ENCODE data around the gene TAOK2.

The TAOK2 gene

DNA sequence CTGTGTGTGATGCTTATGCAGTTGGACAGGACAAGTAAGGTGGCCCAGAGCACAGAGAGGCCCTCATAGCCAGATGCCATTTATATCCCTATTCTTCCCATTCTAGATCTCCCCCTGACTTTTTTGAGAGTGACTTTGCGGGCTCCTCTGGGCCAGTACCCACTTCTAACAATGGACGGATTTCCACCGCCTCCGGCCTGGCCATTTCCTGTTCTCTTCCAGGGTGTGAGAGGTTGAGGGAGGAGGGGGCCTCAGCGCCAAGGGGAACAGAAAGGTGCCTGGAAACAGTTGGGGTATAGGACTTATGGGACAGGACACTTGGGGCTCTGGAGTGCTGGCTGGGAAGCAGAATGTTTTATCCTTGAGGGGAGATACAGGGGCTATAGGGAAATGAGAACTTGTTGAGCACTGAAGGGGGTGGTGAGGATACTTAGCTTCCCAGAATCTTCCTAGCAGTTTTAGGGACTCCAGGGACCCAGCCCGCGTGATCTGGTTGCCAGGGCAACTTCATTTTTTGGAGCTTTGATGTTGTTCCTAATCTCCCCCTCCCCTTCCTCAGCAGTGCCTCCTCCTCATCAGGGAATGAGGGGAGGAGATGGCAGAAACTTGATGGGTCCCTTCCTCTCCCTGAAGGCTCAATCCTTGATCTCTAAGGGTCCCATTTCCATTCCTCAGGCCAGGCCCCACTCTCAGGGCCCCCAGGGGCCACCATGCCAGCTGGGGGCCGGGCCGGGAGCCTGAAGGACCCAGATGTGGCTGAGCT, 3.6 kb downstream of the TAOK2 start:
- Mint-ChIP-seq H3K4me1 (ENCODE audit: low read depth) (peaks cover 33% of the 10 kb centered on the region), H3K36me3 (peaks cover 2% of the 10 kb centered on the region), H3K4me3 (no peak overlapping the region), H3K27me3 (no peaks in the 10 kb centered on the region), H3K9me3 (ENCODE audit: low read depth) (no peaks in the 10 kb centered on the region), H3K27ac (peak overlapping the region; percentile 36)

DNA sequence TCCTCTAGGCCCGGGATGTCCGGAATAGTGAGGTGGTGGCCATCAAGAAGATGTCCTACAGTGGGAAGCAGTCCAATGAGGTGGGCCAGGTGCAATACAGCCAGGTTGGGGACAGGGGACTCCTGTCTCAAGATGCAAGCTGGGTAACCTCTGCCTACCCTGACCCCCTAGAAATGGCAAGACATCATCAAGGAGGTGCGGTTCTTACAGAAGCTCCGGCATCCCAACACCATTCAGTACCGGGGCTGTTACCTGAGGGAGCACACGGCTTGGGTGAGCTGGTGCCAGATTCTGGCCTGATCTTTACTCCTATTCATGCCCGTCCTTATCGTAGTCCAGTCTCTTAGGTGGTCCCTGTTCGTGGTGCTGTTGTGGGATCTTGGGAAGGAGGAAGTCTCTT, 4.4 kb downstream of the TAOK2 start:
- Mint-ChIP-seq H3K4me3 (no peak overlapping the region), H3K36me3 (peaks cover 2% of the 10 kb centered on the region), H3K27me3 (no peaks in the 10 kb centered on the region), H3K9me3 (ENCODE audit: low read depth) (no peaks in the 10 kb centered on the region), H3K27ac (no peak overlapping the region), H3K4me1 (ENCODE audit: low read depth) (peaks cover 29% of the 10 kb centered on the region)

DNA sequence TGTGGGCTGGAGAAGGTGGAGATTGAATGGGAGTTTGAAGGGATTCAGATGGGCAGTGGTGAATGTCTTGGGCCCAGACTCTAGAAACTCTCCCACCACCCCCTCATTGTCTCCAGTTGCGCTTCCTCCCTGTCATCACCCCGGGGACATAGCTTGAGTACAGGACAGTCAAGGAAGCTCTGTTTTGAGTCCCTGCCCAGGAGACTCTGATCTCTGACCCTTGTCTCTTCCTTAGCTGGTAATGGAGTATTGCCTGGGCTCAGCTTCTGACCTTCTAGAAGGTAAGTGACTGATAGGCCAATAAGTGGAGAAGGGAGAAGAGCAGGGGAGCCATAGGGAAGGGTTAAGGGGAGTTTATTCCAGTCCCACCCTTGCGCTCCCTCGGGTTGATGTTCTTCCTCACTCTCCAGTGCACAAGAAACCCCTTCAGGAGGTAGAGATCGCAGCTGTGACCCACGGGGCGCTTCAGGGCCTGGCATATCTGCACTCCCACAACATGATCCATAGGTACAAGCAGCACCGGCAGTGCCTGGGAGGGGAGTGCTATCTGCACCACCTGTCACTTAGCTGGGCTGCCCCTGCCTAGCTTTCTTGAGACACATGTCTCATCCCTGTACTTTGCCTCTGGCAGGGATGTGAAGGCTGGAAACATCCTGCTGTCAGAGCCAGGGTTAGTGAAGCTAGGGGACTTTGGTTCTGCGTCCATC, 5.0 kb downstream of the TAOK2 start:
- Mint-ChIP-seq H3K27ac (peak overlapping the region; percentile 34), H3K9me3 (ENCODE audit: low read depth) (no peaks in the 10 kb centered on the region), H3K27me3 (no peaks in the 10 kb centered on the region), H3K4me1 (ENCODE audit: low read depth) (peaks cover 25% of the 10 kb centered on the region), H3K4me3 (no peak overlapping the region), H3K36me3 (peaks cover 5% of the 10 kb centered on the region)

DNA sequence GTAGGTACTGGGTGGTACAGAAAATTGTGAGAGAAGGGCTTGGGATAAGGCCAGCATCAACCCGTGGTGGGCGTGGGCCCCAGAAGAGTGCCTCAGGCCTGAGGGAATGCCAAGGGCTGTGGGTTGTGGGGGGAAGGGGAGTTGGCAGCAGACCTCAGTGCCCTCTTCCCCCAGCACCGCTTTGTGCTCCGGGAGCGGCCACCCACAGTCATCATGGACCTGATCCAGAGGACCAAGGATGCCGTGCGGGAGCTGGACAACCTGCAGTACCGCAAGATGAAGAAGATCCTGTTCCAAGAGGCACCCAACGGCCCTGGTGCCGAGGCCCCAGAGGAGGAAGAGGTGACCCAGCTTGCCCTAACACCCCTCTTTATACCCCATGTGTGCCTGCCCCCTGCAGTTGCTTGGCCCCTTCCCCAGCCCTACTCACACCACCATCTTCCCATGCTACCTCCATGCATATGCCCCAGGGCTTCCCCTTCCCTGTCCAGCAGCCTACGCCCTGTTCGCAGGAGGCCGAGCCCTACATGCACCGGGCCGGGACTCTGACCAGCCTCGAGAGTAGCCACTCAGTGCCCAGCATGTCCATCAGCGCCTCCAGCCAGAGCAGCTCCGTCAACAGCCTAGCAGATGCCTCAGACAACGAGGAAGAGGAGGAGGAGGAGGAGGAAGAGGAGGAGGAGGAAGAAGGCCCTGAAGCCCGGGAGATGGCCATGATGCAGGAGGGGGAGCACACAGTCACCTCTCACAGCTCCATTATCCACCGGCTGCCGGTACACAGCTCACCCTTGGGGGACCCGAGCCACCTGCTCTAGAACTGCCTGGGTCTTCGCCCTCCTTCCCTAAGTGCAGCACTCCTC, 9.1 kb downstream of the TAOK2 start:
- Mint-ChIP-seq H3K9me3 (ENCODE audit: low read depth) (no peaks in the 10 kb centered on the region), H3K27me3 (no peaks in the 10 kb centered on the region), H3K27ac (no peak overlapping the region), H3K4me3 (no peak overlapping the region), H3K4me1 (ENCODE audit: low read depth) (no peaks in the 10 kb centered on the region), H3K36me3 (peaks cover 5% of the 10 kb centered on the region)

DNA sequence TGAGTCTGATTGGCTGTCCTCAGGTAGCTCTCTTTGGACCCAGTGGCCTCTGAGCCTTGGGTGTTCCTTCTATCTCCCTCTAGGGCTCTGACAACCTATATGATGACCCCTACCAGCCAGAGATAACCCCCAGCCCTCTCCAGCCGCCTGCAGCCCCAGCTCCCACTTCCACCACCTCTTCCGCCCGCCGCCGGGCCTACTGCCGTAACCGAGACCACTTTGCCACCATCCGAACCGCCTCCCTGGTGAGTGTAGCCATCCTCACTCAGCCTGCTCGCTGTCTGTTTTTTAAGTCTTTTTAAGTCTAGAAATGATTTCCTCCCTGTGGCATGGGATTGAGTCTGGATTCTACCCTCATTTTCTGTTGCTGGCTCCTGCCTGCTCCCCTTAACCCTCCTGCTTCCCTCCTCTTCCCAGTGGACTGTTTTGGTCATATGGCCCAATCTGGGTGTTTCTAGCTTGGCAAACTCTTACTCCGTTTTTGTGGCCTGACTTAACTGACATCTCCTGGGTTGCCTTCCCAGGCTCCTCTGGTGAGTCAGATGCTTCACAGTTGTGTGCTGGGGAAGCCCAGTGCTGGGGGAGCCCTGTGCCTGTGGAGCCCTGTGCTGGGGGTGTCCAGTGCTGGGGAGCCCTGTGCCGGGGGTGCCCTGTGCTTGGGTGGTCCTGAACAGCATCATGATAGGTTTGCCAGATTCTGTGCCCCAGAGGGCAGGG, 9.9 kb downstream of the TAOK2 start:
- Mint-ChIP-seq H3K4me1 (ENCODE audit: low read depth) (no peaks in the 10 kb centered on the region), H3K36me3 (peaks cover 5% of the 10 kb centered on the region), H3K9me3 (ENCODE audit: low read depth) (no peaks in the 10 kb centered on the region), H3K27me3 (no peaks in the 10 kb centered on the region), H3K27ac (no peak overlapping the region), H3K4me3 (no peak overlapping the region)

DNA sequence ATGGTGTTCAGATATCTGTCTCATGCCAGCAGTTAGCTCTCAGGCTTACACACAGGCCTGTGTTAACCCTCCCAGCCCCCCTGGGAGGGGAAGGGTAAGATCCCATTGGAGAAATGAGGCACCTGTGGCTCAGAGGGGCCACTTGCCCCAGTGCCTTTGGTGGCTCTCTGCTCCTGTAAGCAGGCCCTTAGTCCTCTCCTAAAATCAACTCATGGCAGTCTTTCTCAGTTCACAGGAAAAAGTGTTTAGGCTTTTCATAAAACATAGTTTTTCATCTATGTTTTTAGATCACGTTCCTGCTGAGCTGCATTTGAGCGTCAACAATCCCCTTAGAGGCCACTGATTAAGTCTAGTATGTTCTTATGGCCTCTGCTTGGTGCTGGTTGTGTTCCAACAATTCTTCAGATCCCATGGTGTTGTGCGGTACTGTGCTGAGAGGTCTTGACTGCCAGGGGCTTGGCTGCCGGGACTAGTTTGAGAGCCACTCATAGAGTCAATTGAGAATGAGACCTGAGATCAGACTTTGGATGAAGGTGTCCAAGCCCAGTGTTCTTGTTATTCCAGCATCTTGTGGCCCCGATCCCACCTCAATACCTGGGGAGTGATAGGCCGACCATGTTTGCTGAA, 10.6 kb downstream of the TAOK2 start:
- Mint-ChIP-seq H3K4me3 (no peak overlapping the region), H3K4me1 (ENCODE audit: low read depth) (peaks cover 1% of the 10 kb centered on the region), H3K9me3 (ENCODE audit: low read depth) (no peaks in the 10 kb centered on the region), H3K36me3 (peaks cover 5% of the 10 kb centered on the region), H3K27me3 (no peaks in the 10 kb centered on the region), H3K27ac (no peak overlapping the region)

DNA sequence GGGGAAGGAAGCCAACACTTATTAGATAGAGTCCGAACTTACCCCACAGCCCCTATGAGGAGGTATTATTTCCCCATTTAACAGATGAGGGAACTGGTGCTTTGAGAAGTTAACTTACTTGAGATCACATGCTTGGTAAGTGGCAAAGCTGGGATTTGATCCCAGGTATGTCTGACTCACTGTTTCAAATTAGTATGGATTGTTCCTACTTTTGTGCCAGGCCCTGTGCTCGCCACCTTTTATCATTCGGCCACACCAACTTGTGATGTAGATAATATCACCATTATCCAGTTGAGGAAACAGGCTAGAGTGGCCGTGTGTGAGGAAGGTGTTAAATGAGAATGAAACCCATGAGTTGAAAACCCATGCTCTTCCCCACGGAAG, 11.1 kb downstream of the TAOK2 start:
- Mint-ChIP-seq H3K9me3 (ENCODE audit: low read depth) (no peaks in the 10 kb centered on the region), H3K27ac (no peak overlapping the region), H3K4me1 (ENCODE audit: low read depth) (peaks cover 1% of the 10 kb centered on the region), H3K4me3 (no peak overlapping the region), H3K27me3 (no peaks in the 10 kb centered on the region), H3K36me3 (peaks cover 5% of the 10 kb centered on the region)

DNA sequence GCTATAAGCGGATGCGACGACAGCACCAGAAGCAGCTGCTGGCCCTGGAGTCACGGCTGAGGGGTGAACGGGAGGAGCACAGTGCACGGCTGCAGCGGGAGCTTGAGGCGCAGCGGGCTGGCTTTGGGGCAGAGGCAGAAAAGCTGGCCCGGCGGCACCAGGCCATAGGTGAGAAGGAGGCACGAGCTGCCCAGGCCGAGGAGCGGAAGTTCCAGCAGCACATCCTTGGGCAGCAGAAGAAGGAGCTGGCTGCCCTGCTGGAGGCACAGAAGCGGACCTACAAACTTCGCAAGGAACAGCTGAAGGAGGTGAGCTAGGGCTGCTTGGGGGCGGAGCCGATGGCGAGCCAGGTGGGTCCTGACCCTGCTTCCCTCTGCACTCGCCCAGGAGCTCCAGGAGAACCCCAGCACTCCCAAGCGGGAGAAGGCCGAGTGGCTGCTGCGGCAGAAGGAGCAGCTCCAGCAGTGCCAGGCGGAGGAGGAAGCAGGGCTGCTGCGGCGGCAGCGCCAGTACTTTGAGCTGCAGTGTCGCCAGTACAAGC, 11.7 kb downstream of the TAOK2 start:
- Mint-ChIP-seq H3K4me1 (ENCODE audit: low read depth) (peaks cover 1% of the 10 kb centered on the region), H3K27ac (no peak overlapping the region), H3K36me3 (peaks cover 5% of the 10 kb centered on the region), H3K9me3 (ENCODE audit: low read depth) (no peaks in the 10 kb centered on the region), H3K27me3 (no peaks in the 10 kb centered on the region), H3K4me3 (no peak overlapping the region)

DNA sequence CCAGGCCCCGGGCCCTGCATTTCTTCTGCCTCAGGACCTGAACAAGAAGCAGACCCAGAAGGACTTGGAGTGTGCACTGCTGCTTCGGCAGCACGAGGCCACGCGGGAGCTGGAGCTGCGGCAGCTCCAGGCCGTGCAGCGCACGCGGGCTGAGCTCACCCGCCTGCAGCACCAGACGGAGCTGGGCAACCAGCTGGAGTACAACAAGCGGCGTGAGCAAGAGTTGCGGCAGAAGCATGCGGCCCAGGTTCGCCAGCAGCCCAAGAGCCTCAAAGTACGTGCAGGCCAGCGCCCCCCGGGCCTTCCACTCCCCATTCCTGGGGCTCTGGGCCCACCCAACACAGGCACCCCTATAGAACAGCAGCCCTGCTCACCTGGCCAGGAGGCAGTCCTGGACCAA, 12.6 kb downstream of the TAOK2 start:
- Mint-ChIP-seq H3K4me3 (no peak overlapping the region), H3K27ac (no peak overlapping the region), H3K4me1 (ENCODE audit: low read depth) (peaks cover 1% of the 10 kb centered on the region), H3K27me3 (no peaks in the 10 kb centered on the region), H3K36me3 (peaks cover 6% of the 10 kb centered on the region), H3K9me3 (ENCODE audit: low read depth) (no peaks in the 10 kb centered on the region)

DNA sequence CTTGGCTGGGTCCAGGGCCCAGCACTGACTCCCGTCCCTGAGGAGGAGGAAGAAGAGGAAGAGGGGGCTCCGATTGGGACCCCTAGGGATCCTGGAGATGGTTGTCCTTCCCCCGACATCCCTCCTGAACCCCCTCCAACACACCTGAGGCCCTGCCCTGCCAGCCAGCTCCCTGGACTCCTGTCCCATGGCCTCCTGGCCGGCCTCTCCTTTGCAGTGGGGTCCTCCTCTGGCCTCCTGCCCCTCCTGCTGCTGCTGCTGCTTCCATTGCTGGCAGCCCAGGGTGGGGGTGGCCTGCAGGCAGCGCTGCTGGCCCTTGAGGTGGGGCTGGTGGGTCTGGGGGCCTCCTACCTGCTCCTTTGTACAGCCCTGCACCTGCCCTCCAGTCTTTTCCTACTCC, 13.3 kb downstream of the TAOK2 start:
- Mint-ChIP-seq H3K4me3 (no peak overlapping the region), H3K36me3 (peaks cover 6% of the 10 kb centered on the region)

DNA sequence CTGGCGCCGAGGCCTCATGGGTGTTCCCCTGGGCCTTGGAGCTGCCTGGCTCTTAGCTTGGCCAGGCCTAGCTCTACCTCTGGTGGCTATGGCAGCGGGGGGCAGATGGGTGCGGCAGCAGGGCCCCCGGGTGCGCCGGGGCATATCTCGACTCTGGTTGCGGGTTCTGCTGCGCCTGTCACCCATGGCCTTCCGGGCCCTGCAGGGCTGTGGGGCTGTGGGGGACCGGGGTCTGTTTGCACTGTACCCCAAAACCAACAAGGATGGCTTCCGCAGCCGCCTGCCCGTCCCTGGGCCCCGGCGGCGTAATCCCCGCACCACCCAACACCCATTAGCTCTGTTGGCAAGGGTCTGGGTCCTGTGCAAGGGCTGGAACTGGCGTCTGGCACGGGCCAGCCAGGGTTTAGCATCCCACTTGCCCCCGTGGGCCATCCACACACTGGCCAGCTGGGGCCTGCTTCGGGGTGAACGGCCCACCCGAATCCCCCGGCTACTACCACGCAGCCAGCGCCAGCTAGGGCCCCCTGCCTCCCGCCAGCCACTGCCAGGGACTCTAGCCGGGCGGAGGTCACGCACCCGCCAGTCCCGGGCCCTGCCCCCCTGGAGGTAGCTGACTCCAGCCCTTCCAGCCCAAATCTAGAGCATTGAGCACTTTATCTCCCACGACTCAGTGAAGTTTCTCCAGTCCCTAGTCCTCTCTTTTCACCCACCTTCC, 13.9 kb downstream of the TAOK2 start:
- no peak overlapping the region for H3K4me3 Mint-ChIP-seq
- no peak overlapping the region for H3K27ac Mint-ChIP-seq
- H3K4me1 Mint-ChIP-seq (ENCODE audit: low read depth) = peaks cover 1% of the 10 kb centered on the region
- no peaks in the 10 kb centered on the region for H3K27me3 Mint-ChIP-seq
- H3K9me3 Mint-ChIP-seq (ENCODE audit: low read depth) = no peaks in the 10 kb centered on the region
- peaks cover 6% of the 10 kb centered on the region for H3K36me3 Mint-ChIP-seq

More for the DNA sequence above, 13.3 kb downstream of the TAOK2 start:
- Mint-ChIP-seq H3K27ac (no peak overlapping the region), H3K4me1 (ENCODE audit: low read depth) (peaks cover 1% of the 10 kb centered on the region), H3K9me3 (ENCODE audit: low read depth) (no peaks in the 10 kb centered on the region), H3K27me3 (no peaks in the 10 kb centered on the region)

DNA sequence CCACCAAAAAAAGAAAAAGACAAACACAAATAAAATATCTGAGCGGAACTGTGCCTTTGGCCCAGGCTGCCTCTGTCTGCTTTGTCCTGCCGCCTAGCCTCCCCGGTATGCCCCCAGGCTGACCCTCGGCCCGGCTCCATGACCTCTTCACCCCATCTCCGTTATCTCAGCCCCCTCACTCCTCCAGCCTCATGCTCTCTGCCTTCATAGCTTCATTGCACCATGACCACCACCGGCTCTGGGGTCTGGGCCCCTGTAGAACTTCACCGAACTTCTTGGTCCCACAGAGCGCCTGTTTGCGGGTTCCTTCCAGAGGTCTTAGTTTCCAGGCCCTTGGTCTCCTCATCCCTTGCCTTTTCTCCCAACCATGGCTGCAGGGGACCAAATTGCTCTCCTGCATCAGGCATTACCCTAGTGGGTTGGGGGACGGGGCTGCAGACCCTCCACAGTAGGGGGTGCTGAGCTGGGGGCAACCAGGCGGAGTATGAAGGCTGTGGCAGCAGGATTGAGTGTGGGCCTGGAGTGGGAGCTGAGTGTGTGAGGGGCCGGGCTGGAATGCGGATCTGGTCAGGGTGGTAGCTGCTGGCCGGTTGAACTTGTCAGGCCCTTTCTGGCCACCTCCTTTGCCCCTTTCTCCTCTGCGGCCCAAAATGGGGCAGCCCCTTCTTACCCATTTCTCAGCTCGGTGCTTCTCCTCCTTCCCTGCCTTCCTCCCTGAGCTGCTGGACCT, 14.8 kb downstream of the TAOK2 start:
- Mint-ChIP-seq H3K27ac (no peak overlapping the region), H3K36me3 (peaks cover 4% of the 10 kb centered on the region), H3K27me3 (no peaks in the 10 kb centered on the region), H3K4me1 (ENCODE audit: low read depth) (peaks cover 1% of the 10 kb centered on the region), H3K4me3 (no peak overlapping the region), H3K9me3 (ENCODE audit: low read depth) (no peaks in the 10 kb centered on the region)
